Chondrocyte (in vitro differentiated cells): ENCODE data around the gene JMJD8. TPM values are rescaled to one million over a fixed set of nuclear protein-coding genes. Genes with fewer than 3 reads are reported as not detected.

Experiments
- DNase-seq: peaks from one replicate; pipeline ENCODE4 v3.0.0; 2021; ENCODE audit warnings: mixed read lengths, low spot score
- H3K27ac Mint-ChIP-seq: one replicate; pipeline ENCODE4 v1.8.0; 2021; ENCODE audit warnings: mild to moderate bottlenecking, moderate library complexity, mixed read lengths; ENCODE audit not compliant: unreplicated experiment
- H3K27me3 Mint-ChIP-seq: 2 replicates; pipeline ENCODE4 v1.8.0; 2021; ENCODE audit warnings: low read depth, mixed read lengths
- H3K36me3 Mint-ChIP-seq: 2 replicates; pipeline ENCODE4 v1.8.0; 2021; ENCODE audit warnings: low read depth, mixed read lengths
- H3K4me1 Mint-ChIP-seq: 2 replicates; pipeline ENCODE4 v1.8.0; 2021; ENCODE audit warnings: low read depth, mild to moderate bottlenecking, mixed read lengths
- H3K4me3 Mint-ChIP-seq: one replicate; pipeline ENCODE4 v1.8.0; 2021; ENCODE audit warnings: mild to moderate bottlenecking, moderate library complexity, mixed read lengths; ENCODE audit not compliant: unreplicated experiment
- H3K9me3 Mint-ChIP-seq: 2 replicates; pipeline ENCODE4 v1.8.0; 2021; ENCODE audit warnings: low read depth, mixed read lengths
- total RNA-seq: library from RNA; stranded (reverse); gene quantifications from 3 replicates; pipeline ENCODE4 v1.2.1, GENCODE V29; 2021
- TF ChIP-seq, protein P1 (sequence below): fragments of 200-600 bp; sonication (generic); IDR thresholded peaks from 2 replicates; pipeline ENCODE4 v1.5.0; 2021; ENCODE audit warnings: antibody characterized with exemption, mild to moderate bottlenecking, moderate library complexity

JMJD8 gene
- total RNA-seq, 1 donor from 2014 or later, result 39.2 TPM

- no peaks in the 10 kb centered on the region for H3K36me3 Mint-ChIP-seq
- TF ChIP-seq, protein P1, sequence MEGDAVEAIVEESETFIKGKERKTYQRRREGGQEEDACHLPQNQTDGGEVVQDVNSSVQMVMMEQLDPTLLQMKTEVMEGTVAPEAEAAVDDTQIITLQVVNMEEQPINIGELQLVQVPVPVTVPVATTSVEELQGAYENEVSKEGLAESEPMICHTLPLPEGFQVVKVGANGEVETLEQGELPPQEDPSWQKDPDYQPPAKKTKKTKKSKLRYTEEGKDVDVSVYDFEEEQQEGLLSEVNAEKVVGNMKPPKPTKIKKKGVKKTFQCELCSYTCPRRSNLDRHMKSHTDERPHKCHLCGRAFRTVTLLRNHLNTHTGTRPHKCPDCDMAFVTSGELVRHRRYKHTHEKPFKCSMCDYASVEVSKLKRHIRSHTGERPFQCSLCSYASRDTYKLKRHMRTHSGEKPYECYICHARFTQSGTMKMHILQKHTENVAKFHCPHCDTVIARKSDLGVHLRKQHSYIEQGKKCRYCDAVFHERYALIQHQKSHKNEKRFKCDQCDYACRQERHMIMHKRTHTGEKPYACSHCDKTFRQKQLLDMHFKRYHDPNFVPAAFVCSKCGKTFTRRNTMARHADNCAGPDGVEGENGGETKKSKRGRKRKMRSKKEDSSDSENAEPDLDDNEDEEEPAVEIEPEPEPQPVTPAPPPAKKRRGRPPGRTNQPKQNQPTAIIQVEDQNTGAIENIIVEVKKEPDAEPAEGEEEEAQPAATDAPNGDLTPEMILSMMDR, result peak; percentile 22
- no peaks in the 10 kb centered on the region for H3K9me3 Mint-ChIP-seq
- no peak for DNase-seq
- no peaks in the 10 kb centered on the region for H3K27me3 Mint-ChIP-seq
- H3K4me3 Mint-ChIP-seq, result peak overlapping the region; percentile 84
- peaks cover 8% of the 10 kb centered on the region for H3K4me1 Mint-ChIP-seq
- no peak overlapping the region for H3K27ac Mint-ChIP-seq
Measured at GRCh38 chr16:635573-636205, 48.4 kb downstream of the JMJD8 start.

DNA sequence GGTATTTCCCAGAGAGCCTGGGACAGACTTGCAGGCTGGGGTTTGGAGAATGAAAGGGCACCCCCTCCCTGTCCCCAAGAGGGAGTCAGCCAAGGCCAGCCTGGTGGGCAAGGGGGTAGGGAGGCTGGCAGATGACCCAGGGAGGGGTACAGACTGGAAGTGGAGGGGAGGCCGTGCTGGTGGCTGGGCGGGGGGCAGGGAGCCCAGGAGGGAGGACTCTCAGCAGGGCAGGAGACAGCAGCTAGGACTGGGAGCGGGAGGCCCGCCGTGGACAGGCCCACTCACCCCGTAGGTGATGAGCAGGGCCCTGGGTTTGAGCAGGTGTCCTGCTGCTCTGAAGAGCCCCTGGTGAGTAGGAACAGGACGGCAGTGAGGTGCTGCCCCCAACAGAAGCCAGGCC is 49.1 kb downstream of the JMJD8 start:
- Mint-ChIP-seq H3K27me3 (no peaks in the 10 kb centered on the region), H3K36me3 (no peaks in the 10 kb centered on the region), H3K4me1 (peaks cover 8% of the 10 kb centered on the region), H3K4me3 (peak overlapping the region; percentile 65), H3K9me3 (no peaks in the 10 kb centered on the region), H3K27ac (peak overlapping the region; percentile 27)
- DNase-seq, result no peak
- TF ChIP-seq, protein P1, result no peak

DNA sequence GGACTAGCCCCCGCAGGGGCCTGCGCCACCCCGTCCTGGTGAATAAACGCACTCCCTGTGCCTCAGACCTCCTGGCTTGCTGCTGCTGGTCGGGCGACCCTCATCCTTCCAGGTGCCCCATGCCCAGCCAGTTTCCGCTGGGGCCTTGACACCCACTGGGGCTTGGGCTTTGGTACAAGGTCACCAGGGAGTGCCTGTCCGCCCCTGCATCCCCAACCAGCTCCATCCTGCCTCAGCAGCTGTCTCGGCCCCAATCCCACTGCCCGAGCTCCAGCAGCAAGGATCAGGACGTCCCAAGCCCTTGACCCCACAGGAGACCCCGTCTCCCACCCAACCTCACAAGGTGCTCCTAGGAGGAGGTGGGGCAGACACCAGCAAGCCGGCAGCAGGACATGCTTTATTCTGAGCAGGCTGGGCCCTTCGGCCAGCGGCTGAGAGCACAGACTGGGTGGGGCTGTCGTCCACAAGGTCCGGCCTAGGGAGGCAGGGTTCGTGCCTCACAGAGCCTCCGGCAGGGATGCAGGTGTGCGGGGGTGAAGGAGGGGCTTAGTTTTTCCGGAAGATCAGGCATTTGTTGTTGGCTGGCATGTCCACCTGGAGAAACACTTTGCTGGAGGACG is 50.0 kb downstream of the JMJD8 start:
- Mint-ChIP-seq H3K27me3 (no peaks in the 10 kb centered on the region), H3K27ac (no peak overlapping the region), H3K9me3 (no peaks in the 10 kb centered on the region), H3K36me3 (no peaks in the 10 kb centered on the region), H3K4me3 (peak overlapping the region; percentile 42), H3K4me1 (peaks cover 11% of the 10 kb centered on the region)
- TF ChIP-seq, protein P1, result no peak
- no peak for DNase-seq

DNA sequence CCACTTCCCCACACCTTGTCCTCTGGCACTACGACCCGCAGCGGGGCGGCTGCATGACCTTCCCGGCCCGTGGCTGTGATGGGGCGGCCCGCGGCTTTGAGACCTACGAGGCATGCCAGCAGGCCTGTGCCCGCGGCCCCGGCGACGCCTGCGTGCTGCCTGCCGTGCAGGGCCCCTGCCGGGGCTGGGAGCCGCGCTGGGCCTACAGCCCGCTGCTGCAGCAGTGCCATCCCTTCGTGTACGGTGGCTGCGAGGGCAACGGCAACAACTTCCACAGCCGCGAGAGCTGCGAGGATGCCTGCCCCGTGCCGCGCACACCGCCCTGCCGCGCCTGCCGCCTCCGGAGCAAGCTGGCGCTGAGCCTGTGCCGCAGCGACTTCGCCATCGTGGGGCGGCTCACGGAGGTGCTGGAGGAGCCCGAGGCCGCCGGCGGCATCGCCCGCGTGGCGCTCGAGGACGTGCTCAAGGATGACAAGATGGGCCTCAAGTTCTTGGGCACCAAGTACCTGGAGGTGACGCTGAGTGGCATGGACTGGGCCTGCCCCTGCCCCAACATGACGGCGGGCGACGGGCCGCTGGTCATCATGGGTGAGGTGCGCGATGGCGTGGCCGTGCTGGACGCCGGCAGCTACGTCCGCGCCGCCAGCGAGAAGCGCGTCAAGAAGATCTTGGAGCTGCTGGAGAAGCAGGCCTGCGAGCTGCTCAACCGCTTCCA is 50.6 kb downstream of the JMJD8 start:
- Mint-ChIP-seq H3K36me3 (no peaks in the 10 kb centered on the region), H3K4me1 (peaks cover 13% of the 10 kb centered on the region), H3K9me3 (no peaks in the 10 kb centered on the region), H3K27me3 (no peaks in the 10 kb centered on the region), H3K27ac (no peak overlapping the region), H3K4me3 (no peak overlapping the region)
- TF ChIP-seq, protein P1, result no peak
- DNase-seq, result no peak

GRCh38 chr16:632486-633335 is 51.4 kb downstream of the JMJD8 start:
- Mint-ChIP-seq H3K4me3 (no peak overlapping the region), H3K27ac (no peak overlapping the region), H3K27me3 (no peaks in the 10 kb centered on the region), H3K36me3 (no peaks in the 10 kb centered on the region), H3K9me3 (no peaks in the 10 kb centered on the region), H3K4me1 (peaks cover 19% of the 10 kb centered on the region)
- TF ChIP-seq, protein P1, result no peak
- DNase-seq, result no peak
